ENCODE measurements around the gene FBN2.

DNA sequence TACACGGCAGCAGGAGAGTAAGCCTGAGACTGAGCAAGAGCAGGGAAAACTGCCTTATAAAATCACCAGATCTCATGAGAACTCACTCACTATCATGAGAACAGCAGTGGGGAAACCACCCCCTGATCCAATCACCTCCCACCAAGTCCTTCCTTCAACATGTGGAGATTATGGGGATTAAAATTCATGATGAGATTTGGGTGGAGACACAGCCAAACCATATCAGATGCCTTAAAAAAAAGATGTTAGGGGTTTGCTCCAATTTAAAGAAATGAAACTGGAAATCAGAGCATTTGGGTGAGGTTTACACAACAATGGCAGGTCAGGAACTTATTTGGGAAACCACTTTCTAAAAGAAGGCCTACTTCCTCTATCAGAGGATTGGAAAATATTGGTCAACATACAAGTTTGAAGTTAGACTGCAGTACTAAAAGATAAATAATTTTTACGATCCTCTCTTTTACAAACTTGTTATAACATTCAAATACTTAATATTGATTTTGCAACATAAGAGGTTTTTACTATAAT lies 105.1 kb downstream of the FBN2 start:
- TF ChIP-seq, protein P1, sequence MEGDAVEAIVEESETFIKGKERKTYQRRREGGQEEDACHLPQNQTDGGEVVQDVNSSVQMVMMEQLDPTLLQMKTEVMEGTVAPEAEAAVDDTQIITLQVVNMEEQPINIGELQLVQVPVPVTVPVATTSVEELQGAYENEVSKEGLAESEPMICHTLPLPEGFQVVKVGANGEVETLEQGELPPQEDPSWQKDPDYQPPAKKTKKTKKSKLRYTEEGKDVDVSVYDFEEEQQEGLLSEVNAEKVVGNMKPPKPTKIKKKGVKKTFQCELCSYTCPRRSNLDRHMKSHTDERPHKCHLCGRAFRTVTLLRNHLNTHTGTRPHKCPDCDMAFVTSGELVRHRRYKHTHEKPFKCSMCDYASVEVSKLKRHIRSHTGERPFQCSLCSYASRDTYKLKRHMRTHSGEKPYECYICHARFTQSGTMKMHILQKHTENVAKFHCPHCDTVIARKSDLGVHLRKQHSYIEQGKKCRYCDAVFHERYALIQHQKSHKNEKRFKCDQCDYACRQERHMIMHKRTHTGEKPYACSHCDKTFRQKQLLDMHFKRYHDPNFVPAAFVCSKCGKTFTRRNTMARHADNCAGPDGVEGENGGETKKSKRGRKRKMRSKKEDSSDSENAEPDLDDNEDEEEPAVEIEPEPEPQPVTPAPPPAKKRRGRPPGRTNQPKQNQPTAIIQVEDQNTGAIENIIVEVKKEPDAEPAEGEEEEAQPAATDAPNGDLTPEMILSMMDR (IDR thresholded peaks at IDR 0.05): no peak
- no peak for TF ChIP-seq POLR2A (IDR thresholded peaks at IDR 0.05)
